AG08395 (cell line): ENCODE data around the gene OR1L4.

ENCODE experiments used
- DNase-seq: peaks from one replicate; pipeline ENCODE4 v3.0.0; 2012; ENCODE audit warnings: mixed read lengths, low spot score

The OR1L4 gene, protein sequence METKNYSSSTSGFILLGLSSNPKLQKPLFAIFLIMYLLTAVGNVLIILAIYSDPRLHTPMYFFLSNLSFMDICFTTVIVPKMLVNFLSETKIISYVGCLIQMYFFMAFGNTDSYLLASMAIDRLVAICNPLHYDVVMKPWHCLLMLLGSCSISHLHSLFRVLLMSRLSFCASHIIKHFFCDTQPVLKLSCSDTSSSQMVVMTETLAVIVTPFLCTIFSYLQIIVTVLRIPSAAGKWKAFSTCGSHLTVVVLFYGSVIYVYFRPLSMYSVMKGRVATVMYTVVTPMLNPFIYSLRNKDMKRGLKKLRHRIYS

DNA sequence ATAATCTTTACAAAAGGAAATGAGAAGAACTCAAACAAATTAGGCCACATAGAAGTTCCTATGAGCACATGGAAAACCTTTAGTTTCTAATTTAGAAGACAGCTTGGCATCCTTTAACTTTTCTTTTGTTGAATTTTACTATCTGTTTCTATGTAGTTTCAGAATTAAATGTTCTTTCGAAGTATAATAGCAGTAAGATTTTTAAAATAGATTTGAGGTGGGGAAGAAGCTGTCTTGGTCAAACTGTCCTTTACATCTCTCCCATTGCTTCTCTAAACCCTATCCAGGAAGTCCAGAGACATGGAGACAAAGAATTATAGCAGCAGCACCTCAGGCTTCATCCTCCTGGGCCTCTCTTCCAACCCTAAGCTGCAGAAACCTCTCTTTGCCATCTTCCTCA is at the start of gene OR1L4:
Gene OR1L4 (plus strand): TSS at position 301 of the 400 bp plus-strand sequence. CDS start 0 bp downstream, at position 301.
- DNase-seq = no peak

DNA sequence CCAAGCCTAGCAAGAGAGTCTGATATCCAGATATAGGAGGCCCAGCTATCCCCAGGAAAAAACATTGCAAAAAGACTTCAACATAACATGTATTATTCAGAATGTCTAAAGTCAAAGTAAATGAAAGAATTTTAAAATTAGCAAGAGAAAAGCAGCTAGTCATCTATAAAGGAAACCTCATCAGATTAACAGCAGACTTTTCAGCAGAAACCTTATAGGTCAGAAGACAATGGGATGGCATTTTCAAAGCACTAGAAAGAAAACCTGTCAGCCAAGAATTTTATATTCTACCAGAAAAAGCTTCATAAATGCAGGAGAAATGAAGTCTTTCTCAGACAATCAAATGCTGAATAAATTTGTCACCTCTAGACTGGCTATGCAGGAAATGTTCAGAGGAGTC is 38.9 kb upstream of the OR1L4 start:
- DNase-seq = no peak

DNA sequence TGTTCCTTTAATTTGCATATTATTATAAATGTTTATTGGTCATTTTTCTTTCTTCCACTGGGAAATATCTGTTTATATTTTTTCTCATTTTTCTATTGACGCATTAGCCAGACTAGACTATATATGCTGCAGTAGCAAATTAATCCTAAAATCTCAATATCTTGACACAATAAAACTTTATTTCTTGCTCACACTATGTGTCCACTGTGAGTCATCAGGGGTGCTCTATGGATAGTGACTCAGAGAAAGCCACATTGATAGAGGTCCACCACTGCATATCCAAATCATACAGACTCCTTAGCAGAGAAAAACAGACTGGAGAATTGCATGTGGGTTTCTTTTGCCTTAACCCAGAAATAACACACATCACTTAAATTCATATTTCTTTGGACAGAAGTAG is 28.1 kb upstream of the OR1L4 start:
- DNase-seq = no peak

DNA sequence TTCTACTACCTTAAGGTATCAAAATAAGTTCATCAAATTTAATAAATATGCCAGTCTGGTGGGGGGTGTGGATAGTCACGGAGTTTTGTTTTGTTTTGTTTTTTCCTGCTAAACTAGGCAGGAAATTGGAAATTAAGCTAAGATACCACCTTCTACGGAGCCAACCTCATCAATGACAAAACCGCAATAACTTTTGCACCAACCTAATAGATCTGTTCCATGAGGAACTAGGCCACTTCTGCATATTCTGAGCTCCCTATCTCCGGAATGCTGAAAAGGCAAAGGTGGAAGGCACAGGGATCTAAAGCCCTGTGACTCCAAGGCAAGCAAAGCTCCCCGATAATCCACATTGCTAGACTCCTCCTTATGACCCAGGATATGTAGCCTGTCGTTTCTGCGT is 5.8 kb upstream of the OR1L4 start:
- no peak for DNase-seq

DNA sequence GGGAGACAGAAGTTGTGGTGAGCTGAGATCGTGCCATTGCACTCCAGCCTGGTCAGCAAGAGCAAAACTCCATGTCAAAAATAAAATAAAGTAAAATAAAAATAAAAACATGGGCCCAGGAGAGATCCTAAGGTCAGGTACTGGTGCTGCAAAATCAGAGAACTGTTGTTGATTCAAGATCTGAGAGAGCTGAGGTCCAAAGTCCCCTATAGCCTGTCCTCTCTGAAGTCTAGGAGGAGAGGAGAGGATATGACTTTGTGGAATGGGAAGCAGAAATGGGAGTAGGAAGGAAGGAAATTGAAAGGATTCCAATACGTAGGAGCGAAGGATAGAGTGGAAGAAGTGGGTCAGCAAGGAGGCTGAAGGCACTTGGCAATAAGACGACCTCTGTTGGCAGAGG is 4.6 kb upstream of the OR1L4 start:
- no peak for DNase-seq

DNA sequence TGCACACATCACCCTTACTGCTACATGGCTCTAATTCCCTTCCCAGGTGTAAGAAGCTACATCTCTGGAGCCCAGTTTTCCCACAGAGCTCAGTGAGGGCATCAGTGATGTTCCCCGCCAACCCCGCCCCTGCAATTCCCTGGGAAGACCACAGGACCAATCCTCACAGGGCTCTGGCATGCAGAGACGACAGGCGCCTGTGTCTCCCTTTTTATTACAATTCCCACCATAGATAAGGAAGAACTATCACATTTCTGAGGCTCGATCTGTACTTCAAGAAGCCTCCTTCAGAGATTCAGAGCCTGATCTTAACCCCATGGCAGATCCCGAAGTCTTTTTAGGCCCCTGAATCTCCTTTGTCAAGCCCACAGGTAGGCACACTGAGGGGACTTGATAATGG is 18.2 kb downstream of the OR1L4 start, which contains the start of gene OR1L6:
Gene OR1L6 (plus strand): TSS at position 301 of the 400 bp plus-strand sequence. CDS start 7,545 bp downstream, outside the sequence.
- DNase-seq = no peak

DNA sequence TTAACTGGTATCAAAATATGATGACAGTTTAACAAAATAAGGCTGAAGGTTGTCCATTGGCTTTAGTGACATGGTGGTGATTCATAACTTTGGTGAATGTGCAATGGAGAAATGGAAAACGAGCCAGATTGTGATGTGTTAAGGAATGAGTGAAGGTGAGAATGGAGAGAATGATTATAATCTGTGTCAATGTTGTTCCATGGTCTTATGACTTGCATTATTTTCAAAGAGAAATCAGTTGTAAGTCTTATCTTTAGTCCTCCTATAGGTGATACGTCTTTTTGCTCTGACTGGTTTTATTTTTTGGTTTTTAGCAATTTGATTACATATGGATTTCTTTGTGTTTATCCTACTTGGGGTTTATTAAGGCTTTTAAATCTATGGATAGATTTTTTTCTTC is 31.0 kb downstream of the OR1L4 start:
- DNase-seq = no peak

DNA sequence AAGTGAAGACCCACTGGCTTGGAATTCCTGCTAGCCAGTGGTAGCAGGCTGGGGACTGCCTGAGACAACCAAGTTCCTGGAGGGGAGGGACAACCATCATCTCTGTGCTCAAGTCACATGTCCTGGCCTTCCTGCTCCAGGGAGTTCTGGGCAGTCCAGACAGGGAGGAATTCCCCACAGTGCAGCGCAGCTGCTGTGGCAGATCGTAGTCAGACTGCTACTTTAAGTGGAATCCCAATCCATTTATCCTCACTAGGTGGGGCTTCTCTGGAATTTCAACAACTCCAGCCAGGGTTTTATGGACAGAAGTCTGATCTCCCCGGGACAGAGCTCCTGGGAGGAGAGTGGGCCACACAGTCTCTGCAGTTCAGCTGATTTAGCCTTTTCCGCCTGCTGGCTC is 44.0 kb downstream of the OR1L4 start:
- no peak for DNase-seq
